NCI-H2107 (cell line): ENCODE measurements around the gene ARHGDIB.

Experiments used
- DNase-seq: peaks from one replicate; lab custom pipeline; 2025; lab: John Stamatoyannopoulos, UW

ARHGDIB gene

DNA sequence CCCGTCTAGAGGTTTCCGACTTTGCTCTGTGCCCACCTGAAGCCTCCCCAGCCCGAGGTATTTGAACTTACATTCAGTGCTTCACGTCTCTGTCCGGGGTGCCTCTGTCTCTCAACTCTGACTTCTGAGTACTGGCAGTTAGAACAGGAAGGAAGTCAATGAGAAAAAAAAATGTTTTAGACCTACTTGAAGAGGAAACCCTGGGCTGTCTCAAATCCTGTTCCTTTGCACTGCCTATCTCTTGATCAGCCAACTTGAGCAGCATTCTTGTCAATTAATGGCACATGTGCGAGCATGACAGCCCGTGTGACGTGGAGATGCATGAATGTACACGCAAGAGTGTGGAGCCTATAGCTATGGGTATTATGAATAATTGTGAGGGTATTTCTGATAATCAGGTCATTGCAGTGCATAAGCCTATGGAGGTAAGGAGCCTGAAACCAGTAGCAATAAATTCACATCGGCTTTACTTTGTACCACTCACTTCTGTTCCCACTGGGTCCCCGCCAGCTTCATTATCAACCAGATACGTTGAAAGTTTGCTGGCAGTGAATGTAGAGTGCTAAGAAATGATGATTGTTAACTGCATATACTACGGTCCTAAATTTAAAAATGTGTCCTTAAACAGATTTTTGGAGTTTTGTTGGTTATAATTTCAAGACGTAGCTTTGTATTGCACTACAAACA, at the start of gene ARHGDIB:
ARHGDIB (minus strand) TSS at position 136 of the 687 bp plus-strand sequence. CDS start 10,889 bp downstream, outside the sequence.
- DNase-seq: no peak

DNA sequence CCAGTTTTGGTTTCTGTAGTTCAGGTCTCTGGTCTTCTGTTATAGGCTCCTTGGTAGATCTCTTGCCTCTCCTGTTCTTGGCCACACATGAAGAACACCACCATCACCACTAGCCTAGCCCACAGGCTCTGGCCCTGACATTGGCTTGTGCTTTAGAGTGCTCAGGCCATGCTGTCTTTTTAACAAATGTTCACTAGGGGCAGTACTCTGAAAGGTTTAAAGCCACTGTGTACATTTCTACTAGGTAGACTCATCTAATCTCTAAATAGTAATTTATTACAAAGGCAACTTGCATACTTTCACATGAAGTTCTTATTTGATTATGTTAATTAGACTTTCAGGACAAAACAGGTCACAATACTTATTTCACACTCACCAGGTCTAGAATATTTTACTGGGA, 49.8 kb upstream of the ARHGDIB start:
- DNase-seq: no peak

DNA sequence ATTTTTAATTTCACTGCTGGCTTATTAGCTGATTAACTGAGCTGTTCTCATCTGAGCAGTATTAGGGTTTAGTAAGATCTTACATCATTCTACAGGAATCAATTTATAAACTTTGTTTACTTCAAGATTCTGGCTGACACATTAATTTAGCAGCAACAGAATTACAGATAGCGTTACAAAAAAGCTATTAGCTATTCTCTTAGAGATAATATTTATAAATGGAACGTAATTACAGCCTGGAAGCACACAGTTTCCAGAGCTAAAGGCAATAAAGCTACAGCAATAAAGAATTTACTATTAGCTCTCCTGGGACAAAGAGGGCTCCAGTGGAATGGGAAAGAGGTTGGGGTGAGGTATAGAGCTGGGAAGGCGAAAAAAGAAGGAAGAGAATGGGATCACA, 46.1 kb upstream of the ARHGDIB start:
- DNase-seq: no peak

DNA sequence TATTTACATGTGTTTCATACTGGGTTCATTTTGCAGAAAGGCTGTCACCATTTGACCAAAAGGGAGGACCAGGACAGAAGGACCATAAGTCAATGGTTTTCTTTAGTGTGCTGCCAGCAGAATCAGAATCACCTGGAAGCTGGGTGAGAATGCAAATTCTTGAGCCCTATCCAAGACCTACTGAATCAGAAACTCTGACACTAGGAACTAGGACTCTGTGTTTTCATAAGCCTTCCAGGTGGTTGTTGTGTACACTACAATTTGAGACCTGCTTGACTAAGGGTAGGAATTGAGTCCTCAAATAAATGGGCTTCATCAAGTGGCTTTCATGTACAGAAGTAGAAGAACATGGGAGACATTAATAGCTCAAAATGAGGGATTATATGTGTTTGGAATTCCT, 43.7 kb upstream of the ARHGDIB start:
- no peak for DNase-seq

DNA sequence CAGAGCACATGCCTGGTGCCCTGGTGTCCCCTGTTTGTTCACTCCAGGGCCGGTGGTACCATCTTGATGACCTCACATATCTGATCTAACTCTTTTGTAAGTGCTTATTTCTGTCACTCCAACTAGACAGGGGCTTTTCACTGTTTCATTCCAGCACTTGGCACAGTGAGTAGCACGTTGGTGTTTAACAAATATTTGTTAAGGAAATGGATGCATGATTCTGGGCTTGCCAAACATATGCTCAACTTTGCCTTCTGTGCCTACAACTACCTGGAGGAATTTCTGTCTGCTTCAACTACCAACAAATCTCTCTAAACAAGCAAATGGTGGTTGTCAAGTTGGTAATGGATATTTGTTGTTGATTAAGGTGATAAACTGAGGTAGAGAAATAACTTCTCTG, 43.0 kb upstream of the ARHGDIB start:
- DNase-seq: no peak

DNA sequence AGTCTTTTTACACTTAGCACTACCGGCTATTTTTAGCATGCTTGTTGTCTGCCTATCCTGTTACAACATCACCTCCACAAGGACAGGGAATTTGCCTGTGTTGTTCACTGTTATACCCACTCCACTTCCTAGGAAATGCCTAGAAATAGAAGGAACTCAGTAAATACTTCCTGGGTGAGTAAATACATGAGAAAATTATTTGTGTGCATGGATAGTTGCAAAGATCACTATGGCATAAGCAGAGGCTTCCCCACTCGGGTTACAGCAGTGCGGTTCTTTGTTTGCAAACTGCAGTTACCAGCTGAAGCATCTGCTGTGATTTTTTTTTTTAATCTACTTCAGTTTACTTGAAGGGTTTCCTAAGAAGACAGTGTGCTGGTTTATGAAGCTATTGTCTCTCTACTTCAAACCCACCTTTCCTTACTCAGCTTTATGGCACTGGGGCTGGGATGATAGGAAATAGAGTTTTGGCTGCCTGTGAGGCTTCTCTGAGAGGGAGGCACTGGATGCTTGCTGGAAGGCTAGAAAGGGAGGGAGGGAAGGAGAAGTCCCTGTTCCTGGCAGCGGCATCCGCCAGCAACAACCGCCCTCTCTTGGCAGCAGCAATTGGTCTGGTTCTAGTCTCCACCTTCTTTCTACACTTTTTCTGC, 40.5 kb upstream of the ARHGDIB start:
- no peak for DNase-seq

DNA sequence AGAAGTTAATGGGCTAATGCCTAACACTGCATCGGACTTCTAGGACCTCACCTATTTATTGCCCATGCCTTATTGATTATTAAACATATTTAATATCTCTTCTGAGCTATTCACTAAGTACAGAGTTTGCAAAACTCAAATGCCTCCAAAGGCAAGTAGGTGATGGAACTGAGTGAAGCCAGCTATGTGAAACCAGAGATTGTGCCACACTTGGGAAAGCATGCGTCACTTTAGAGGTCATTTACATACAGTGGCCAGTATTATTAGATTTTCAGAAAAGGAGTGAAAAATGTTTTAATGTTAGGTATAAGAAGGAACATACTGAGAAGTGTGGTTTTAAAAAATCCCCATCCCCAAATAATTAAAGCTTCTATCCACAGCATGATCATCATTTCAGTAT, 39.2 kb upstream of the ARHGDIB start:
- no peak for DNase-seq

DNA sequence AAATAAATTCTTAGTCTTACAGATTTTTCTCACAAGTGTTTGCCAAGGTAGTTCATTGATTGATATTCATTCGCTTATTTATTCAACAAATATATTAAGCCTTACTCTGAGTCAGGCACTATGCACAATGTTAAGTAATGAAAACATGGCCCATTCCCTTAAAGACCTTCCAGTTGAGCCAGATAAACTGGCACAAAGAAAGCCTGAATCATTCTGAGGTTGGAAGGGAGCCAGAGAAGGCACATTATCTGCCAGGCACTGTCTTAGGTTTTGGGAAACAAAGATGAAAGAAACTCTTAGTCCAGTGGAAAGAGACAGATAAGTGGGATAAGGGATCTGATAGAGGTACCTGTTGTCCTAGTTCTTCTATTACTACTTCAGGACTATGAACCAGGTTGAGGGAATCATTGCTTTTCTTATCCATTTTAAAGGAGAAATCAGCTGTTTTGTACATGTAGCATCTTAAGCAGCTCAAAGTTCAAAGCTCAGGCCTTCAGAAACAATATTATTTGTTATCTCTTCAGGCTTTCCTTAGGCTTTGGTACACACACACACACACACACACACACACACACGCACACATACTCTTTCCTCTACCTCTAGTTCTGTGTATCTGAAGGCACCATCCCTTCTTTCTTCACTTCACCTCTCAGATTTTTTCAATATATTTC, 38.4 kb upstream of the ARHGDIB start:
- DNase-seq: no peak

DNA sequence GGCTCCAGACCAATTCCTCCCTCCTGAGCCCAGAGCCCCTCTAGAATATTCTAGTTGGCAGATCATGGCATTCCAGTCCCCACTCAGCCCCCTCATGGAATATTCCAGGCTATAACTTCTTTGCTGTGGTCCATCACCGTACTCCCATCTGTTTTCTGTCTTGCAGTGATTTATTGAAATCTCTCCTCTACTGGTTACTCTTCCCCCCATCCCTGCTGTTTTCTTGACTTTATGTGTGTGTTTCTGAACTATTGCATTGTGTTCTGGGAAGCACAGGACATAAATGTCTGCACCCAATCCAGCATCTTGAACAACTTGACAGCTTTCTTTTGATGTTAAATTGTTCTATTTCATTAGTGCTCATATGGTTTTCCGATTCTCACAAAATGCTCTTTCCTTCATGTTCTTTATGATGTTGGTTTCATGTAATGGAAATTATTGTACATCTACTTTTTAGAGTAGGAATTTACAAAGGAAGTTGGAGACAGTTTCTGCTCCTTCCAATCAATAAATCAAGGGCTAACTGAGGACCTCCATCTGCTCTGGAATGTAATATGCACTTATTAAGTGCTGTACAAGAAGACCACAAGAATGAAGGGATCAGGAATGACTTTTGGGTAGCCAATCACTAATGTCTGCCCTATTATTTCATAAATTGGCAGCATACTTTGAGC, 37.8 kb upstream of the ARHGDIB start:
- DNase-seq: no peak

DNA sequence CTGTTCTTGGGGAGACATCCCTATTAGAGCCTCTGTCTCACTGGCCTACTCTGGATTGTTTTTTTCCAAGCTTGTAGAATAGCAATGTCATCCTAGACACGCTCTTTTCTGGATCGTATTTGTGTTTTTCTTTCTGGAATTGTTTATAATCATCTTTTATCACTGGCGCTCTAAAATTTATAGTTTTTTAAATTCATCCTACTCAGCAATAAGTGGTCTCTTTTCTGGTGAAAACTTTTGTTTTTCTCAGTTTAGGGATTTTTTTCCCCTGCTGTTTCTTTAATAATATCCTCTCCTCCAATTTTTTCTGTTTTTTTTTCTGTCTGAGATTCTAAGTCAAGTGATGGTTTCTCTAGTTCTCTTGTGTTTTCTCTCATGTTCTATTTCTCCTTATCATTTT, 36.6 kb upstream of the ARHGDIB start:
- no peak for DNase-seq

DNA sequence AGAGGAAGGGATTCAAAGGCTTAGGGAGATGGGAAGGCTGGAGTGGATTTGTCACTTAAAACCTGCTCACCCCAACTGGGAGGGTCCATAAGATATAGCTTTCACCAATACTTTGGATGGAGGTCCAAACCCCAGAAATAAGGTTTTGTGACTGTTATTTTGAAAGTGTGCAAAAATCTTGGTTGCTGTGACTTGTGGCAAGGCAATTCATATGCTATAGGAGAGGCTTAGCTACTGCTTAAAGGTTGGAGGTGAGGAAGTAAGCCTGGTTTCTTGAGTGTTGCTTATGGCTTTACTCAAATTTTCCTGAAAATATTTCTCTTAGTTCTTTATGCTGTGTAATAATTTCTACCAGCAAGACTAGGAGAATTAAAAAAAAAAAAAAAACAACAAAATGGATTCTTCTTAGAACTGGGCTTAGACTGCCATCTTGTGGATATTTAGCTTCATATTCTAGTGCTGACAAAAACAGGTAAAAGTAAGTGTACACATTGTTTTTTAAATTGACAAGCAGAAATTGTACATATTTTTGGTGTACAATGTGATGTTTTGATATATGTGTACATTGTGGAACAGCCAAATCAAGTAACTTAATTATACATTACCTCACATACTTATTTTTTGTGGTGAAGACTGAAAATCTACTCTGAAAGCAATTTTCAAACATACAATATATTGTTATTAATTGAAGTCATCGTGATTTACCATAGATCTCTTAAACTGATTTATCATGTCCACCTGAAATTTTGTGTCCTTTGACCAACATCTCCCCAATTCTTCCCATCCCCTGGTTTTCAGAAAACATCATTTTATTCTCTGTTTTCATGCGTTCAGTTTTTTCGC, 34.4 kb upstream of the ARHGDIB start:
- DNase-seq: peak; percentile 50

DNA sequence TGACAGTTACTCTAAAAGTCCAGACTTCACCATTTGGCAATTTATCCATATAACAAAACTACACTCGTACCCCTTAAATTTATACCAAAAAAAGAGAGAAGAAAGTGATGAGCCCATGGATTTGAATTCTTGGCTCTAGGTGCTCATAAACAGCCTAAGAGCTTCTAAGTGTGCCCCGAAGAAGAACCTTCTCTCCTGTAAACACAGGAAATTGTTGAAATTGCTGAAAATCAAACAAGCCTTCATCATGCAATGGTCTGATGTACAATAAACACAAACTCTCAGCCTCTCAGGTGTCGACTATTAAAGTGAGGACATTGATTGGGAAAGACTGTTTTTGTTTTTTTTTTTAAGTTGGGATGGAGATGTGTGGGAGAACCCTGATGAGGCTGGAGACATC, 33.2 kb upstream of the ARHGDIB start:
- no peak for DNase-seq

DNA sequence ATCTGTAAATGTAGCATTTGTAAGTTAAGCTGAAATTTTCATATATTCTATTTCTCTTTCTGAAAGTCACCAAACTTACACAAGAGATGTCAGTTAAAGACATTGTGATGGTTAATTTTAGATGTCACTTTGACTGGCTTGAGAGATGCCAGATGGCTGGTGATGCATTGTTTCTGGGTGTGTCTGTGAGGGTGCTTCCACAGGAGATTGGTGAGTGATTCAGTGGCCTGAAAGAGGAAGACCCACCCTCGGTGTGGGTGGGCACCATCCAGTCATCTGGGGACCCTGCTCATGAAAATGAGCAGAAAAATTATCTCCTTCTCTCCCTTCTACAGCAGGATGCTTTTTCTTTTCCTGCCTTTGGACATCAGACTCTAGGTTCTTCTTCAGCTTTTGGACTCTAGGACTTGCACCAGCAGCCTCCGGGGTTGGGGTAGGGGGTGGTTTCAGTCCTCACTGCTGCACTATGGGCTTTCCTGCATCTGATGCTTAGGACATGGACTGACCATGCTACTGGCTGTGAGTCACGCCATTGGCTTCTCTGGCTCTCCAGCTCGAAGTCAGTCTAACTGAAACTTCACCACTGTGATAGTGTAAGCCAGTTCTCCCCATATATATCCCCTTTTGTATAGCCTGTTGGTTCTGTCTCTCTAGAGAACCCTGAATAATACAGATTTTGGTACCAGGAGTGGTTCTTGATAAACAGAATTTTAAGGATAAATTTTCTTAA, 32.3 kb upstream of the ARHGDIB start:
- DNase-seq: no peak

DNA sequence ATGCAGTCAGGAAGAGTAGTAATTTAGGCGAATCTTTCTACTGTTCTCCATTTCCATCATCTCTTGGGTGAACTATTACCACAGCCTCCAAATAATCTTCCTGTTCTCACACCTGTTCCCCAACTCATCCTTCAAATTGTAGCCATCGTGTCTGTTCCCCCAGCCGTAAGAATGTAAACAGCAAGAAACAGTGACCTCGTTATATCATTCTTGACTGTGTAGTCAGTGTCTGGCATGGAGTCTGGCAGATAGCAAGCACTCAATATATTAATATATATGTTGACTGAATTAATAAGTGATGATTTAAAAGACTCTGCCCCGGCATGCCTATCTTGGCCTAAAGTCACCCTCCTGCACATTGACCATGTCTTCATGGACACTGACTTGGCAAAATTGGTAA, 31.7 kb upstream of the ARHGDIB start:
- DNase-seq: no peak

DNA sequence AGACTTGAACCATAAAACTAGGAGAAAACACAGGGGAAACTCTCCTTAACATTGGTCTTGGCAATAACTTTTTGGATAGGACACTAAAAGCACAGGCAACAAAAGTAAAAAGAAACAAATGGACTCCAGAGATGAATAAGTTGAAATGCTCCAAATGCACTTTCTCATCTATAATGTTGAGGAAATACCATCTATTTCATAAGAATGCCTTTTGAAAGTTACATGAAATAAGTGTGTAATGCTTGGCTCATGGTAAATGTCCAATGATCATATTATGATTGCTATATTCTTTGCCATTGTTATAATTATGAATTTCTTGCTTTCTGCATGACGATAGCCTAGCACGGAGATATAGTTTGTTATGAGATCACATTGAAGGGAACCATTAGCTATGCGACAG, 31.3 kb upstream of the ARHGDIB start:
- DNase-seq: no peak

DNA sequence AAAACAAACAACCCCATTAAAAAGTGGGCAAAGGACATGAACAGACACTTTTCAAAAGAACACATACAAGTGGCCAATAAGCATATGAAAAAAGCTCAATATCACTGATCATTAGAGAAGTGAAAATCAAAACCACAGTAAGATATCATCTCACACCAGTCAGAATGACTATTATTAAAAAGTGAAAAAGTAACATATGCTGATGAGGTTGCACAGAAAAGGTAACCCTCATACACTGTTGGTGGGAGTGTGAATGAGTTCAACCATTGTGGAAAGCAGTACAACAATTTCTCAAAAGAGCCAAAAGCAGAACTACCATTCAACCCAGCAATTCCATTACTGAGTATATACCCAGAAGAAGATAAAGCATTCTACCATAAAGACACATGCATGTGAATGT, 29.7 kb upstream of the ARHGDIB start:
- no peak for DNase-seq

DNA sequence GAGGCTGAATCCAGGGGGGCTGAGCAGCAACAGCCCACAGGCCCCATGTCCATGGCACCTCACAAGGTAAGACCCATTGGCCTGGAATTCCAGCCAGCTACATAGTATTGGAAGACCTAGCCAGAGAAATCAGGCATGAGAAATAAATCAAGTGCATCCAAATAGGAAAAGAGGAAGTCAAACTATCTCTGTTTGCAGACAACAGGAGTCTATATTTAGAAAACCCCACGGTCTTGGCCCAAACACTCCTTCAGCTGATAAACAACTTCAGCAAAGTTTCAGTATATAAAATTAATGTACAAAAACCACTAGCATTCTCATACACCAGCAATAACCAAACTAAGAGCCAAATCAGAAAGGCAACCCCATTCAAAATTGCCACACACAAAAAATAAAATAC, 28.4 kb upstream of the ARHGDIB start:
- no peak for DNase-seq

DNA sequence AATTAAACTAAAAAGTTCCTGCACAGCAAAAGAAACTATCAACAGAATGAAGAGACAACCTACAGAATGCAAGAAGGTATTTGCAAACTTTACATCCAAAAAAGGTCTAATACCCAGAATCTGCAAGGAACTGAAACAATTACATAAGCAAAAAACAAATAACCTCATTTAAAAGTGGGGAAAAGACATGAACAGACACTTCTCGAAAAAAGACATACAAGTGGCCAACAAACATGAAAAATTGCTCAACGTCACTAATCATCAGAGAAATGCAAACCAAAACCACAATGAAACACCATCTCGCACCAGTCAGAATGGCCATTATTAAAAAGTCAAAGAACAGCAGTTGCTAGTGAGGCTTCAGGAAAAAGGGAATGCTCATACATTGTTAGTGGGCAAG, 26.6 kb upstream of the ARHGDIB start:
- DNase-seq: no peak

DNA sequence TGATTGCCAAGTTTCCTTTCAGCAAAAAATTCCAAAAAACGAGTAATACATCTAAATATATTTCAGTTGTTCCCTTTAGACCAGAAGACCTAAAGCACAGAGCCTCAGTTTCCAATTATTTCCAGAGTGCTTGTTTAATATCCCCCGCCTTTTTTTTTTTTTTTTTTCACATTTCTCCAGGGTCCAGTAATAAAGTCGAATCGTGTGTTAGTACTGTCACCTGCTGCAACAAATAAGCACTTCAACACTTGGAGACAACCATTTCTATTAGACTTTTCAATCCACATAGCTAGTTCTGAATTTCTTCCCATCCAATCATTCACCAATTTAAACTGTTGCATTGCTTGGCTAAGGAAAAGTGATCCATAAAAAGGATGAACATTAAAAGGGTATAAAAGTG, 25.0 kb upstream of the ARHGDIB start:
- DNase-seq: no peak

DNA sequence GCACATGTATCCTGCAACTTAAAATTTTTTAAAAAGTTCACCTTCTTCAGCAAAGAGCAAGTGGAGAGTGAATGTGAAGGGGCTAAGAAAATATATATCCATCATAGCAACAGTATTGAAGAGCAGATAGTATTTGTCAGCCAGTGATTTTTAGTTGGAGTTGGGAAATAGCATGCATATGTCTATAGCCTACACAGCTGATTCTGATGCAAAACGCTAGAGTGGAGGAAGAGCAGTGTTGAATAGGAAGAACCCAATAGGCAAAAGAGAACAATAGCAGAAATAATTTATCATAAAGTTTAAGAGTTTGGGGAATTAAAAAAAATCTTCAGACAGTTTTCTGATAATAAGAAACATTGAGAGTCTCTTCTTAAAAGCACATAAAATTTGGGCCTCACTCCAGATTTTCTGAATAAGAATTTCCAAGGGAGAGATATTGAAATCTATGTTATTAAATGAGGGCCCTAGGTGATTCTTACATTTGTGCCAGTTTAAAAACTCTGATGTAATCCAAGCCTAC, 23.4 kb upstream of the ARHGDIB start:
- DNase-seq: no peak

DNA sequence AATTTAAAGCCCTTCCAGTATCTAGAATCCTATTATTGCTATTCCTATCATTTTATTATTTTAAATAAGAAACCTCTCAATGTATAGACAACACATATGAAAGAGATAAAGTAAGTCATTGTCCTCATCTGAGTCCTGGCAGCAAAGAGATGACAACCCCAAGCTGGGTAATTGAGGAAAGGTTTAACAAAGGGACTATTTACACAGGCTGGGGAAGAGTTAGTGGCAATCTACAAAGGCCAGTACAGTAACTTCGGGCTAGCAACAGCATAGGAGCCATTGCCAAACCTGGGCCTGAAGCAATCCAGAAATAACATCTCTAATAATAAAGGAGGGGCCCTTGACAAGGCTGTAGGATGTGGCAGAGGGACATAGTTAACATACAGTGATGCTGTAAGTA, 22.6 kb upstream of the ARHGDIB start:
- DNase-seq: no peak
